ENCODE results near the gene SLFN12.

DNA sequence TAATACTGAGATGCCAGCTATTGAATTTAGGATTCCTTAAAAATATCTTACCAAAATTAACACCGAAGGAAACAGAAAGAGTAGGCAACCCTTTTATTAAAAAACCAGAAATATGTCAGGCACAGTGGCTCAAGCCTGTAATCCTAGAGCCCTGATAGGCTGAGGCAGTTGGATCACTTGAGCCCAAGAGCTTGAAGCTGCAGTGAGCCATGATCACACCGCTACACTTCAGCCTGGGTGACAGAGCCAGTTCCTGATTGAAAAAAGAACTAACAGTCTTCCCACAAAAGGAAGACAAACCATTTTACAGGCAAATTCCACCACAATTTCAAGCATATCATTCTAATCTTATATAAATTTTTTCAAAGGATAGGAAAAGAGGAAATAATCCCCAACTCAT is 15.6 kb downstream of the SLFN12 start:
- no peak for TF ChIP-seq CTCF (conservative IDR thresholded peaks at IDR 0.05 in 1 of 2, IDR thresholded peaks at IDR 0.05 in 1 of 2; ENCODE audit: low read depth in 1 of 2, low read length in 2 of 2)
- TF ChIP-seq EZH2 (IDR thresholded peaks at IDR 0.05; ENCODE audit: low read length, missing control alignments), result no peak
